SK-N-SH (cell line): ENCODE data around the gene TMEM213. TPM values are rescaled to one million over a fixed set of nuclear protein-coding genes. Genes with fewer than 3 reads are reported as not detected.

ENCODE experiments used
- CTCF ChIA-PET: fragments of 300-600, 350-600 bp; formaldehyde crosslinking; extraction: SDS; loops from one replicate; lab custom pipeline; 2021; lab: Yijun Ruan, JAX
- POLR2A ChIA-PET: fragments of 350-600 bp; sonication (Branson Sonifier 250); formaldehyde crosslinking; extraction: SDS; loops from one replicate; lab custom pipeline; 2020; ENCODE audit warnings: antibody characterized with exemption, inconsistent platforms; lab: Yijun Ruan, JAX
- DNase-seq: peaks from one replicate; pipeline ENCODE4 v3.0.0; 2012
- H2AFZ ChIP-seq: fragments of 200-600 bp; sonication (generic); 2 replicates; pipeline ENCODE4 v1.8.1; 2016; ENCODE audit warnings: antibody characterized with exemption, mild to moderate bottlenecking, low read depth
- H3F3A ChIP-seq: fragments of 200-600 bp; sonication (generic); replicated peaks from 2 replicates; pipeline ENCODE3; 2016; ENCODE audit warnings: antibody characterized with exemption, mild to moderate bottlenecking; ENCODE audit not compliant: insufficient read depth
- H3K27ac ChIP-seq, 2 experiments: fragments of 200-500 bp in 1 of 2; fragments of 200-600 bp in 1 of 2; sonication (Bioruptor generic) in 1 of 2; sonication (generic), shearing (Covaris generic) in 1 of 2; 2 replicates each; pipeline versions ENCODE4 v1.5.1 to v1.6.1; 2014 to 2016; ENCODE audit warnings: low read depth in 2 of 2, inconsistent platforms in 1 of 2, low read length in 1 of 2, mild to moderate bottlenecking in 1 of 2, mixed read lengths in 1 of 2
- H3K27me3 ChIP-seq: fragments of 200-600 bp; sonication (generic), shearing (Covaris generic); 2 replicates; pipeline ENCODE4 v1.6.1; 2016; ENCODE audit warnings: mixed run types; ENCODE audit not compliant: insufficient read depth
- H3K36me3 ChIP-seq, 2 experiments: fragments of 200-500 bp in 1 of 2; fragments of 200-600 bp in 1 of 2; sonication (Bioruptor generic) in 1 of 2; sonication (generic) in 1 of 2; replicated peaks in 1 of 2; 2 replicates each; pipeline versions ENCODE3 to v1.5.1; 2014 to 2016; ENCODE audit warnings: low read length in 1 of 2, mild to moderate bottlenecking in 1 of 2; ENCODE audit not compliant: insufficient read depth in 2 of 2, control insufficient read depth in 1 of 2
- H3K4me1 ChIP-seq, 2 experiments: fragments of 200-500 bp in 1 of 2; fragments of 200-600 bp in 1 of 2; sonication (Bioruptor generic) in 1 of 2; sonication (generic), shearing (Covaris generic) in 1 of 2; 2 replicates each; pipeline versions ENCODE4 v1.5.1 to v1.6.1; 2014 to 2016; ENCODE audit warnings: low read depth in 1 of 2, low read length in 1 of 2, mixed run types in 1 of 2; ENCODE audit not compliant: insufficient read depth in 2 of 2, control insufficient read depth in 1 of 2
- H3K4me2 ChIP-seq: fragments of 200-600 bp; sonication (generic), shearing (Covaris generic); 2 replicates; pipeline ENCODE4 v1.6.1; 2017; ENCODE audit warnings: mixed run types
- H3K4me3 ChIP-seq, 2 experiments: fragments of 200-500 bp in 1 of 2; fragments of 200-600 bp in 1 of 2; sonication (Bioruptor generic) in 1 of 2; sonication (generic), shearing (Covaris generic) in 1 of 2; 2 replicates each; pipeline versions ENCODE4 v1.5.1 to v1.8.1; 2014 to 2016; ENCODE audit warnings: low read depth in 2 of 2, inconsistent platforms in 1 of 2, low read length in 1 of 2, mild to moderate bottlenecking in 1 of 2, mixed read lengths in 1 of 2, moderate library complexity in 1 of 2
- H3K79me2 ChIP-seq: fragments of 200-600 bp; sonication (generic); 2 replicates; pipeline ENCODE4 v1.8.1; 2017; ENCODE audit warnings: mild to moderate bottlenecking; ENCODE audit not compliant: insufficient read depth
- H3K9ac ChIP-seq: fragments of 200-600 bp; sonication (generic); 2 replicates; pipeline ENCODE4 v1.6.1; 2017; ENCODE audit warnings: mixed run types
- H3K9me2 ChIP-seq: fragments of 200-600 bp; sonication (generic); 2 replicates; pipeline ENCODE4 v1.6.1; 2017; ENCODE audit warnings: mixed run types
- H3K9me3 ChIP-seq: fragments of 200-600 bp; sonication (generic); 2 replicates; pipeline ENCODE4 v1.6.1; 2017; ENCODE audit warnings: mixed run types, mild to moderate bottlenecking, moderate library complexity
- H4K20me1 ChIP-seq: fragments of 200-600 bp; sonication (generic); 2 replicates; pipeline ENCODE4 v1.6.1; 2017; ENCODE audit warnings: mild to moderate bottlenecking, mixed run types; ENCODE audit not compliant: insufficient read depth
- CHD2 ChIP-seq: fragments of 150-350 bp; IDR thresholded peaks from 2 replicates; pipeline ENCODE4 v1.6.1; 2018; ENCODE audit warnings: low read length; ENCODE audit not compliant: partially characterized antibody
- ELF1 ChIP-seq: IDR thresholded peaks from 2 replicates; pipeline ENCODE4 v1.4.0; 2012
- EP300 ChIP-seq, 2 experiments: IDR thresholded peaks; 2 replicates each; pipeline versions ENCODE4 v1.4.0 to v1.6.1; 2012; ENCODE audit warnings: borderline replicate concordance in 1 of 2, low read depth in 1 of 2, low read length in 1 of 2
- EZH2phosphoT487 ChIP-seq: fragments of 200-600 bp; sonication (generic); IDR thresholded peaks from 2 replicates; pipeline ENCODE4 v1.6.1; 2017; ENCODE audit warnings: low read depth, mixed run types, mild to moderate bottlenecking, antibody characterized with exemption, moderate library complexity, borderline replicate concordance
- GABPA ChIP-seq: IDR thresholded peaks from 2 replicates; pipeline ENCODE4 v1.4.0; 2012; ENCODE audit warnings: low read depth, mild to moderate bottlenecking
- IRF3 ChIP-seq: fragments of 150-350 bp; IDR thresholded peaks from 2 replicates; pipeline ENCODE4 v1.6.1; 2016; ENCODE audit warnings: mild to moderate bottlenecking, low read depth, low read length
- JUND ChIP-seq: IDR thresholded peaks from 2 replicates; pipeline ENCODE4 v1.4.0; 2012
- MEF2A ChIP-seq: IDR thresholded peaks from 2 replicates; pipeline ENCODE4 v1.4.0; 2012; ENCODE audit warnings: low read depth, borderline replicate concordance
- MXI1 ChIP-seq: IDR thresholded peaks from 2 replicates; pipeline ENCODE4 v1.6.1; 2012; ENCODE audit warnings: mild to moderate bottlenecking, low read depth, low read length, improper control_type of control experiment
- NFIC ChIP-seq: IDR thresholded peaks from 2 replicates; pipeline ENCODE4 v1.4.0; 2012; ENCODE audit warnings: borderline replicate concordance
- NRF1 ChIP-seq: IDR thresholded peaks from 2 replicates; pipeline ENCODE4 v1.6.1; 2012; ENCODE audit warnings: low read depth, mild to moderate bottlenecking, low read length
- PBX3 ChIP-seq: IDR thresholded peaks from 2 replicates; pipeline ENCODE4; 2012
- RAD21 ChIP-seq: IDR thresholded peaks from 2 replicates; pipeline ENCODE4 v1.6.1; 2012; ENCODE audit warnings: mild to moderate bottlenecking, low read length
- RCOR1 ChIP-seq: fragments of 150-350 bp; IDR thresholded peaks from 2 replicates; pipeline ENCODE4 v1.6.1; 2017; ENCODE audit warnings: antibody characterized with exemption, low read length
- RFX5 ChIP-seq: IDR thresholded peaks from 2 replicates; pipeline ENCODE4 v1.6.1; 2012; ENCODE audit warnings: mild to moderate bottlenecking, improper control_type of control experiment, low read length
- SMC3 ChIP-seq: IDR thresholded peaks from 2 replicates; pipeline ENCODE4 v1.6.1; 2012; ENCODE audit warnings: low read depth, low read length, improper control_type of control experiment
- TAF1 ChIP-seq: IDR thresholded peaks from 2 replicates; pipeline ENCODE4 v1.6.1; 2012; ENCODE audit warnings: low read depth, mild to moderate bottlenecking, low read length, moderate library complexity, borderline replicate concordance
- TCF12 ChIP-seq: IDR thresholded peaks from 2 replicates; pipeline ENCODE4 v1.4.0; 2012
- USF1 ChIP-seq: IDR thresholded peaks from 2 replicates; pipeline ENCODE4 v1.4.0; 2012; ENCODE audit warnings: low read depth, borderline replicate concordance
- WGBS: methylation state at CpG from one replicate; pipeline ENCODE4 v1.1.6; 2017; ENCODE audit warnings: low lambda C conversion rate; 5-methylcytosine and 5-hydroxymethylcytosine counted together
- polyA plus RNA-seq, 3 experiments: library from polyadenylated mRNA; depleted of rRNA; stranded (reverse); fragments of >200 nt; gene quantifications; 2 replicates each; pipeline ENCODE4 v1.2.3, GENCODE V29; 2012

Gene TMEM213
- polyA plus RNA-seq, 1 of the 3 experiments (the other 2 are of a cell fraction): not detected

GRCh38 chr7:138871814-138872090 is 74.0 kb downstream of the TMEM213 start:
- no peak for DNase-seq
- POLR2A ChIA-PET: no interaction called here
- TF ChIP-seq USF1 (no peak), PBX3 (no peak), RCOR1 (no peak), SMC3 (no peak), IRF3 (no peak), EP300 (IDR thresholded peaks at IDR 0.05; ENCODE audit: borderline replicate concordance in 1 of 2, low read depth in 1 of 2, low read length in 1 of 2) (no peak), ELF1 (no peak), EZH2phosphoT487 (no peak), MXI1 (no peak), MEF2A (no peak), RAD21 (no peak), TAF1 (no peak), GABPA (no peak), NRF1 (no peak), CHD2 (no peak), RFX5 (no peak), JUND (no peak), TCF12 (no peak), NFIC (no peak)
- H3K9ac ChIP-seq: no peak overlapping the region
- peaks cover 20% of the 10 kb centered on the region for H3F3A ChIP-seq
- H3K4me3 ChIP-seq: no peak overlapping the region
- no peak overlapping the region for H3K4me2 ChIP-seq
- no peaks in the 10 kb centered on the region for H3K27me3 ChIP-seq
- H3K27ac ChIP-seq: no peak overlapping the region
- no peaks in the 10 kb centered on the region for H3K9me2 ChIP-seq
- WGBS: 93% methylated on average over 5 of the region's 5 CpGs
- H3K9me3 ChIP-seq: no peaks in the 10 kb centered on the region
- no peaks in the 10 kb centered on the region for H3K79me2 ChIP-seq
- CTCF ChIA-PET: interaction anchor here (1.2 to 7.3 kb wide), 2 partner anchors 14 to 110 kb away, joined by 3 to 57 read pairs; no protein-coding TSS in a partner anchor
- H3K36me3 ChIP-seq: peaks cover 16 to 21% of the 10 kb centered on the region in 2 experiments
- H4K20me1 ChIP-seq: 0 out of 2 replicates have a peak, but pooled peaks cover 6% of the 10 kb centered on the region
- no peak overlapping the region for H2AFZ ChIP-seq
- peaks cover 0 to 6% of the 10 kb centered on the region in 2 experiments; a peak in 2 of 4 replicates for H3K4me1 ChIP-seq
